ENCODE data around the gene PPM1H. TPM values are rescaled to one million over a fixed set of nuclear protein-coding genes. Genes with fewer than 3 reads are reported as not detected.
"Not testable (repeated sequence)": the region's sequence is repeated elsewhere in the genome, so short reads cannot be mapped to it uniquely, and the experiment has no call there.

Gene PPM1H
- total RNA-seq, 1 experiment from 2014 or later = 58.4 TPM

DNA sequence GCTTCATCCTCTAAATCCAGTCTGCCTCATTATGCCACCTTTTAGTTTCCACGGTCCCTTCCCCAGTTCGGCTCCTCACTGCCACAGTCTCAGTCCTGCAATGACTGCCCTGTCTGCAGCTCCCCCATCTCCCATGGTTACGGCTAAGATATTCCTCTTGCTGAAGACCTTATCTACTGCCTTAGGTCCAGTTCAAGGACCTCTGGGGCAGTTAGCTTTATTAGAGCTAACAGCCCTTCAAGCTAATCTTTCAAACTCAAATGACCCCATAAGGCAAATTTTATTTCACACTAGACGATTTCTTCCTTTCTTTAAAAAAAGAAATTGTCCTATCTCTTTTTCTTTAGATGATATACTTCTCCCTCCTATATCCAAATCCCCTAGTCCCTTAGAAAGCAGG lies 253.6 kb downstream of the PPM1H start:
- in situ Hi-C loops (cut with HindIII; ENCODE audit: low pct_unique_long_range_greater_than_20kb, low sequenced_read_pairs) = no loop called here
- no peak for DNase-seq (ENCODE audit: low read depth, low spot score)

DNA sequence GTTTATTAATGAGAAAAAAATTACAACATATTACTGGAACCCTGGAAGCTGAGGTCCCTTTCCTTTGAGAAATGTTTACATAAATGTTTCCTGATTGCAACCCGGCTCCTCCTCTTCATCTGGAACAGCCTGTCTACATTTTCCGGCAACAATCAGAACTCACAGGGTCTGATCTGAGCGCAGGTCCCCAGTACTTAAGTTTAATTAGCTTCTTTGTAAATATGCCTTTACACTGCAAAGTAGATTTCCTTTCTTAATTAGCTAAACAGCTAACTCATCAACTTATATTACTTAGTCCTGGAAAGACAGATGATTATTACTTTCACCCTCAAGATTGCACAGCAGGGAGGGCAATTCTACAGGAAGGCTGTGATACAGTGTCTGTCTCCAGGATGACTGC lies 255.3 kb downstream of the PPM1H start:
- in situ Hi-C loops (cut with HindIII; ENCODE audit: low pct_unique_long_range_greater_than_20kb, low sequenced_read_pairs) = no loop called here
- no peak for DNase-seq (ENCODE audit: low read depth, low spot score)

DNA sequence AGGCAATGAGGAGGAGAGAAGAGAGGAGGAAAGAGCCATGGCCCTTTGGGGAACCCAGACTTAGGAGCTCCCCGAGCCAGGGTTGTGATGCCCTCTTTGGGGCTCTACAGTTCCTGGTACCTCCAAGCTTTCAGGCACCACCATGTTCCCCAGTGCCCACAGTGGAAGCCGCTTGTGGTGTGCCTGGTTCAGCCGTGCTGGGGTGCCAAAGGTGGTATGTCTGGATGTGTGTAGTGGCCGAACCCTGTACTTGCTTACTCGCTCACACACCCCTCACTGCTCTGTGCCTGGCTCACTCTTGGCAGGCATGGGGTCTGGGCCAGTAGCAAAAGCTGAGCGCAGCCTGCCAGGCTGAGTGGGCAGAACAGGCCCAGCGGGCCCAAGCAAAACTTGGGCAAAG lies 257.6 kb downstream of the PPM1H start:
- in situ Hi-C loops (cut with HindIII; ENCODE audit: low pct_unique_long_range_greater_than_20kb, low sequenced_read_pairs) = no loop called here
- DNase-seq (ENCODE audit: low read depth, low spot score) = no peak

- in situ Hi-C loops (cut with HindIII; ENCODE audit: low pct_unique_long_range_greater_than_20kb, low sequenced_read_pairs) = no loop called here
- no peak for DNase-seq (ENCODE audit: low read depth, low spot score)
Observed at GRCh38 chr12:62676521-62677307, 258.2 kb downstream of the PPM1H start.

- in situ Hi-C loops (cut with HindIII; ENCODE audit: low pct_unique_long_range_greater_than_20kb, low sequenced_read_pairs) = no loop called here
- no peak for DNase-seq (ENCODE audit: low read depth, low spot score)
Observed at GRCh38 chr12:62673028-62673815, 261.7 kb downstream of the PPM1H start.

DNA sequence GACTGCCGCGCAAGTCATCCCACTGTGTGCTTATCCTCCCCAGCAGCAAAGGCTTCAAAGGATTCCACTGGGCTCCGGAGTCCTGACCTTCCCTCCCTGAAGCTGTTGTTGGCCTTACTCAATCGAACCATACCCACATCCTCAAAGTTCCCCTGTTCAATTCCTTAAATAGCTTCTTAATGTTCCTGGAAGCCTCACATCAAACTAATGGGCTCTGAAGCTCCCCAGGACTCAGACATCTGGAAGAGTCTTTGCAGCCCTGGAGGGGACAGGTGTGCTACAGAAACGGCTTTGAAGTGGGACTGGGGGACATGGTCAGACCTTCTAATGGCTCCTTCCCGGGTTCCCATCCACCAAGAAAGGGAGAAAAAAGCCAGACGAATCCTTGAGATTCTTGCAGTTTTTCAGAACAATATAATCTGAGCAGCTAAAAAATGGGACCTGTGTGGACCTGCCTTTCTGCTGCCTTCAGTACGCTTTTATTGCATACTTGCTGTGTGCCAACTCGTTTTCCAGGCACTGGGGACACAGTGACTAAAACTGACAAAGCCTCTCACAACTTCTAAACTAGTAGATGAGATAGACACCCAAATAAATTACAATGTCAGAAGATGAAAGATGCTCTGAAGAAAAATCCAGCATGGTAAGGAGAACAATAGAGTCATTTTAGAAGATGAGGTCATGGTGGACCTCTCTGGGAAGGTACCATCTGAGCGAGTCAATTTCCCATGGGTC lies 263.8 kb downstream of the PPM1H start:
- in situ Hi-C loops (cut with HindIII; ENCODE audit: low pct_unique_long_range_greater_than_20kb, low sequenced_read_pairs) = no loop called here
- no peak for DNase-seq (ENCODE audit: low read depth, low spot score)

DNA sequence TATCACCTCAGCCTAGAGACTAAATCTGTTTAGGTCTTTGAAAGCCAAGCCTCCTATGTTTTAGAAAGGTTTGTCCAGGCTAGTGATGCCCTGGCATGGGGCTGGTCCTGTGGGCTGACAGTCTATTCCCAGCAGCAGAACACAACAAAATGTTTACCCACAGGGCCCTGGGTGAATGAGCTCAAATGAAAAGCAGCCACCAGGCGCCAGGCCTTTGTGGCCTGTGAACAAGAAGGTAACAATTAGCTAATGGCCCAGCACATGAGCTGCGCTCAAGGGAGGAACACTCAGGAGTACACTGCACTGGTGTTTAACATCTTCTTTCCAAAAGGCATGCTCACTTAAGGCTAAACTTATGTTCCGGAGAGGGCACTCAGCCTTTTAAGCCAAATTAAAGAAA lies 266.2 kb downstream of the PPM1H start:
- no peak for DNase-seq (ENCODE audit: low read depth, low spot score)
- in situ Hi-C loops (cut with HindIII; ENCODE audit: low pct_unique_long_range_greater_than_20kb, low sequenced_read_pairs) = no loop called here

- DNase-seq (ENCODE audit: low read depth, low spot score); in situ Hi-C loops (cut with HindIII; ENCODE audit: low pct_unique_long_range_greater_than_20kb, low sequenced_read_pairs): not testable (repeated sequence)
Observed at GRCh38 chr12:62664951-62665350, 270.0 kb downstream of the PPM1H start.

- DNase-seq (ENCODE audit: low read depth, low spot score) = peak; percentile 53
- in situ Hi-C loops (cut with HindIII; ENCODE audit: low pct_unique_long_range_greater_than_20kb, low sequenced_read_pairs) = no loop called here
Observed at GRCh38 chr12:62660756-62661155, 274.2 kb downstream of the PPM1H start.

- in situ Hi-C loops (cut with HindIII; ENCODE audit: low pct_unique_long_range_greater_than_20kb, low sequenced_read_pairs) = no loop called here
- DNase-seq (ENCODE audit: low read depth, low spot score) = no peak
Observed at GRCh38 chr12:62659453-62660295, 275.3 kb downstream of the PPM1H start.

- in situ Hi-C loops (cut with HindIII; ENCODE audit: low pct_unique_long_range_greater_than_20kb, low sequenced_read_pairs) = no loop called here
- DNase-seq (ENCODE audit: low read depth, low spot score) = no peak
Observed at GRCh38 chr12:62658910-62659309, 276.0 kb downstream of the PPM1H start.

DNA sequence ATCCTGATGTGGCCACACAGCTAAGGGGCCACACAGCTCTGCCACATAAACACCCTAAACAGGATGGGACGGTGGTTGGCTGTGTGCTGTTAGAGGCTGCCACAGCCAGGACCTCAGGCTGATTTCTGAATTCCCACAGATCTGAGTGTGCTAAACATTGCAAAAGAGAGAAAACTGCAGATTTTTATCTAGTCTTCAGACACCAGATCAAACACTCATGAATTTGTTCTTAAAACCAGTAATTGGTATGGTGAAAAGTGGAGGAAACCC lies 277.7 kb downstream of the PPM1H start:
- in situ Hi-C loops (cut with HindIII; ENCODE audit: low pct_unique_long_range_greater_than_20kb, low sequenced_read_pairs) = no loop called here
- DNase-seq (ENCODE audit: low read depth, low spot score) = no peak

GRCh38 chr12:62656591-62657362 lies 278.2 kb downstream of the PPM1H start:
- in situ Hi-C loops (cut with HindIII; ENCODE audit: low pct_unique_long_range_greater_than_20kb, low sequenced_read_pairs) = no loop called here
- DNase-seq (ENCODE audit: low read depth, low spot score) = no peak

- in situ Hi-C loops (cut with HindIII; ENCODE audit: low pct_unique_long_range_greater_than_20kb, low sequenced_read_pairs) = no loop called here
- DNase-seq (ENCODE audit: low read depth, low spot score) = no peak
Observed at GRCh38 chr12:62655666-62656151, 279.2 kb downstream of the PPM1H start.

DNA sequence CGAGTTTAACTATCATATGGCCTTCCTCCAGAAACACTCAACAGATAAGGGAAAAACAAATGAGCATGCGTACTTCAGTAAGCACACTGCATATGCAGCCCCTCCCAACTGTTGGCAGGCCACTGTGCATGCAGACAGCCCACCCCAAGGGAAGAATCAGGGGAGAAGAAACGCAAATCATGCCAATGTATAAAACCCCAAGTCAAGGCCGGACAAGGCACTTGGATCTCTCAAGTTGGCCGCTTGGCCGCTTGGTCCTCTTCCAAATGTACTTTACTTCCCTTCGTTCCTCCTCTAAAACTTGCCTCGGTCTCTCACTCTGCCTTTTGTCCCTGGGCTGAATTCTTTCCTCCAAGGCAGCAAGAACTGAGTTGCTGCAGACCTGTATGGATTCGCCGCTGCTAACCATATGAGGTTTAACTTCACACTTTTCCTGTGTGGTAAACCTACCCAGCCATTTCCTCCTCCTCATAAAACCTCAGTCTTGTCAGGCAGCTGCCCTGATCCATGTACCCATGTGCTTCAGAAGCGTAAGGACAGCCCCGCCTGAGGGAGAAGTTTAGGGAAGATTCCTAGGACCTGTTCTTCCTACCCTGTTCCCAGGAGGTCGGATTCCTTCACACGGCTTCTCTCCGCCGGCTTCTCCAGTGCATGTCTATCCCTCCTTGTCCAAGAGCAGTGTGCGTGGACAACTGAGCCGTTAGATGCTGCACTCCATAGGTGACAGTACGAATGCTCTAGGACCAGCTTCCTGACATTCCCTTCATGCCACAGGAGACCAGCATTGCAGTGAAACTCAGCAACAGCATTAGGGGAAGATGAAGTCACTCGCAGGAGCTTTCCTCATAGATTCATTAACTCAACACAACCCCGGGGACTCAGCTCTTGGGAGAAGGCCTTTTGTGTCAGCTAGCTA lies 280.4 kb downstream of the PPM1H start:
- in situ Hi-C loops (cut with HindIII; ENCODE audit: low pct_unique_long_range_greater_than_20kb, low sequenced_read_pairs) = no loop called here
- no peak for DNase-seq (ENCODE audit: low read depth, low spot score)

DNA sequence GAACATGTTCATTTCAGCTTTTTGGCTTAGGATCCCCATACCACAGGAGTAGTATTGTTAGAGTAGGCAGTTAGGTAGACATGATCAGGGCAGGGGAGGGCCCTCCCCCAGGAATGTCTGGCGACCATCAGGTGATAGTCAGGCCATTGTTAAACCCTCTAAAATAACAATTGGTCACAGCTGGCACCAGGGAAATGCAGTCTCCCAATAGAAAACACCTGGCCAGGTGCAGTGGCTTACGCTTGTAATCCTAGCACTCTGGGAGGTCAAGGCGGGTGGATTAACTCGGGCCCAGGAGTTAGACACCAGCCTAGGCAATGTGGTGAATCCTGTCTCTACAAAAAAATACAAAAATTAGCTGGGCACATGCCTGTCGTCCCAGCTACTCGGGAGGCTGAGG lies 281.2 kb downstream of the PPM1H start:
- in situ Hi-C loops (cut with HindIII; ENCODE audit: low pct_unique_long_range_greater_than_20kb, low sequenced_read_pairs) = no loop called here
- no peak for DNase-seq (ENCODE audit: low read depth, low spot score)
